Measurements from ENCODE around the gene PANK1.

PANK1 gene

GRCh38 chr10:89615112-89615511 is 29.9 kb downstream of the PANK1 start:
- no peak for DNase-seq

GRCh38 chr10:89613582-89613981 is 31.5 kb downstream of the PANK1 start:
- DNase-seq: no peak

GRCh38 chr10:89611282-89611681 is 33.8 kb downstream of the PANK1 start:
- no peak for DNase-seq

DNA sequence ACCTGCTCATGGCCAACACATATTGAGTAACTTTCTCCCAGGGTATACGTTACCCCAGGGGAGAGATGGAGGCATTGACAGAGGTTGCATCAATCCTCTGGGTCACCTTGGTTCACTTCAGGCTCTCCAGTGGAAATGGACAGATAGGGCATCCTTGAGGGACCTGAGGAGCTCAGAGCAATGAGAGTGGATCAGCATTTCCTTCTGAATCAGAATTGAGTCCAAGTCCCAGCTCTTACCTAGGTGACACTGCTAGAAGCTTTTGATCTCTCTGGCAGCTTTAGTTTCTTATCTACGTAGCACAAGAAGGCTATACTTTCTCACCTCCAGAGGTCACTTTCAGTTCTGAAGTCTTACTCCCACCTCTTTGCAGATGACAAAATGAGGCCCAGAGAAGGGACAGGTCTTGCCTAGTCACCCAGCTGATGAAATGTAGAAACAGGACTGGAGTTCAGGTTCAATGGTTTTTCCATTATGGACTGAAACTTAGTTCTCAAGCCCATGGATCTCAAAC is 35.2 kb downstream of the PANK1 start:
- DNase-seq: no peak

GRCh38 chr10:89604200-89604599 is 40.8 kb downstream of the PANK1 start:
- DNase-seq: no peak

- DNase-seq: no peak
These were observed 42.1 kb downstream of the PANK1 start for GRCh38 chr10:89602919-89603318.

- DNase-seq: no peak
These were observed 43.2 kb downstream of the PANK1 start for GRCh38 chr10:89601728-89602361.

DNA sequence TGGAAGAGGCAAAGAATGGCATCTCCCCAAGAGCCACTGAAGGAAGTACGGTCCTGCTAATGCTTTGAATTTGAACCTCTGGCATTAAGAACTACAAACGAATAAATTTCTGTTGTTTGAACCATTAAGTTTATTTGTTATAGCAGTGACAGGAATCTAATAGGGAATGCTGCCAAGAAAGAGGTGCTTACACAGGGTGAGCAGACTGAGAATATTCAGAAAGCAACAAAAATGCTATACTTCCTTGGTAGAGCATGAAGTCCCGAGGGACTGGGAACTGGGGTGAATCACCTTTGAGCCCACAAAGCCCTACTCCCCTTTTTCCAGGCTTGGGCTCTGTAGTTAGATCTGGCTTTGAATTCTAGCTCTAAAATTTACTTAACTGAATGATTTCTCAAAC is 45.0 kb downstream of the PANK1 start:
- no peak for DNase-seq

DNA sequence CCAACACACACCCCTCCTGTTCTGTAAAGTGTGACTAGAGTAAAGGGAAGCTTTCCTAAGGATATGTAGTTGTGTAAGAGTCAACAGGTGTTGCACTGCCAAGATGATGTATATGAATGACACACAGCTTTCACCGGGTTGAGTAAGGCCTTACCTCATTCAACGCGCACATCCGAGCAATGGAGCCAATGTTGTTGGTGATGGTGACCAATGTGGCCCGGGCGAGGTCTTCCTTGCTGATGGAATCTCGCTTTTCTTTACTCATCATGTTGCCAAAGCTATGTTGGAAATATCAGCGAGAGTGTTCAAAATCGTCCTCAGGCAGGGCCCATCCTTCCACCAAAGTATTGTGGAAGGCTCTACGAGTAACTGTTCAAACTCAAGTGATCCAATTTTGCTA is 52.0 kb downstream of the PANK1 start:
- DNase-seq: no peak

DNA sequence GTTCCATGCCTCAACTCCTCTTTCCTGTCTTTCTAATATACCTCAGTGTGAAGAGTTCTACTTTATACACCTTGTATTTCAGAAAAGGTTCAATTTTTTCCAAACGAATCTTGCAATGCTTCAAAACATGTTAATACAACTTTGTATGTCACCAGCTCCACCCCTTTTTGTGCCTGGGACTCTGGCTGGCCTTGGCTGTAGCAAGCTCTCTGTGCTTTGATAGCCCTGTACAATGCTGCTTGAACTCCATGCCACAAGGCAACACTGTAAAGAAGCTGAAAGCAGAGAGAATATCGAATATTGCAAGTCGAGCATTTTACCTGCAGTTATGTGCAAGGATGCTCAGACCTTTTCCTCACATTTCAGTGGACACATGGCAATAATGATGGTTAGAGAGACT is 52.5 kb downstream of the PANK1 start:
- no peak for DNase-seq

GRCh38 chr10:89591796-89592271 is 53.2 kb downstream of the PANK1 start:
- no peak for DNase-seq

GRCh38 chr10:89591111-89591795 is 53.8 kb downstream of the PANK1 start:
- no peak for DNase-seq

GRCh38 chr10:89590326-89590725 is 54.7 kb downstream of the PANK1 start:
- DNase-seq: no peak

DNA sequence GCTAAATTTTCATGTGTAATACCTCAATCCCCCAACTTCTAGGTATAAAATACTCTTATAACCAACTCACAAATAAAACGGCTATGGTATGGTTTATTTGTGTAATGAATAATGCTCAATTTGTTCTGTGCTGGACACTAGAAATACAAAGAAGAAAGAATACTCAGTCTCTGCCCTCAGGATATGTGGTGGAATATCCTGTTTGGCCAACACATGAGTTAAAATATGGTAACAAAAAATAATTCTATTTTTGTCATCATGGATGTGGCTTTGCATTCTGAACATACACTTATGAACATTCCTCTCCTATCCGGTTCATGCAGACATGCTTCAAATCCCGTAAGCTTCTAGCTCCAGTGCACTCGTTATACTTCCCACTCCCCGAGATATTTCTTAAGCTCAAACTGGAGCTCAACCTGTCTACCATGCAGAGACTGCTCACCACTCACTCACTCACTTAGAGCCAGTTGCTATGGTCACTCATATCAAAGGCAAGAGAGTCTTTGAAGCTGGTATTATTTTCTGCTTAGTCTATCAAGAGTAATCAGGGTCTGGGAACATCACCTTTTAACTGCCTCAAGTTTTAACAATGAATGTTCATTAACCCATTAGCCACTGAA is 55.8 kb downstream of the PANK1 start:
- no peak for DNase-seq

DNA sequence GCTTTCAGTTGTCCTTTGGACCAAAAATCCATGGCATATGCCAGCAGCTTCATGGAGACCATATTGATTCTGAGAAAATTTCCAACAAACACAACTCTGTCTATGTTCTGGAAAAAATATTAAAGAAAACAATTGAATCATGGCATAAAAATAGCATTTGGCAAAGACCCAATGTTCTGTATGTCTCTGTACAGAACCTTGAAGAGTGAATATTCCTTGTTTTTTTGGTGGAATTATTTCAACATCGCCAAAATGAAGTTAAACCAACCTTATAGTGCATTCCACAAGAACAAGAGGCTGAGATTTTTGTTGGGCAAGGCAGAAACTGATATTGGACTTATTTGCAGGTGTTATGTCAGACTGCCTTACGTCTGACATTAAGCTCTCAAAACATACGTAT is 56.4 kb downstream of the PANK1 start:
- DNase-seq: no peak

DNA sequence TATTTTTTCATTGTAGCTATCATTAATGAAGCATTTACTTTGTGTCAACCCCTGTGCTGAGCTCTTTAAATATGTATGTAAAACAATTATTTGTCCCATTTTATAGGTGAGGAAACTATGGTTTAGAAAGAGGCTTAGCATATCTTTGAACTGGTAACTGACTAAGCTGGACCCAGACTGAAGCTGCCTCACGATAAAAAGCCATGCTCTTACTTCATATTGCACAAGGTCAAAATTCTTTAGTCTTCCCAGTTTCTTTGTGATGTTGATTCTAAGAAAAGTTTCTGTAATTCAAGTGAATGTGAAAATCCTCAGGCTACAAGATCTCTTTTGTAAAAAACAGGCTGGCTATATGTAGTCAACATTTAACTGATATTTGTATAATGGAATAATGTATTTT is 63.0 kb downstream of the PANK1 start:
- no peak for DNase-seq

GRCh38 chr10:89580243-89580642 is 64.8 kb downstream of the PANK1 start:
- no peak for DNase-seq

- DNase-seq: no peak
These were observed 68.3 kb downstream of the PANK1 start for GRCh38 chr10:89576696-89577095.

DNA sequence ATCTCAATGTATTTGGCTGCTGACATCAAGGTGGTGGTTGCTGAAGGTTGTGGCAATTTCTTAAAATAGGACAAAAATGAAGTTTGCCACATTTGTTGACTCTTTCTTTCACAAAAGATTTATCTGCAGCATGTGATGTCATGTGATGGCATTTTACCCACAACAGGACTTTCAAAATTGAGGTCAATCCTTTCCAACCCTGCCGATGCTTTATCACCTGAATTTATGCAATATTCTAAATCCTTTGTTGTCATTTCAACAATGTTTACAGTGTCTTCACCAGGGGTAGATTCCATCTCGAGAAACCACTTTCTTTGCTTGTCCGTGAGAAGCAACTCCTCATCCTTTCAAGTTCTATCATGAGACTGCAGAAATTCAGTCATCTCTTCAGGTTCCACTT is 69.0 kb downstream of the PANK1 start:
- DNase-seq: no peak

- DNase-seq: no peak
These were observed 70.0 kb downstream of the PANK1 start for GRCh38 chr10:89575031-89575430.

- DNase-seq: no peak
These were observed 70.7 kb downstream of the PANK1 start for GRCh38 chr10:89574368-89574767.

DNA sequence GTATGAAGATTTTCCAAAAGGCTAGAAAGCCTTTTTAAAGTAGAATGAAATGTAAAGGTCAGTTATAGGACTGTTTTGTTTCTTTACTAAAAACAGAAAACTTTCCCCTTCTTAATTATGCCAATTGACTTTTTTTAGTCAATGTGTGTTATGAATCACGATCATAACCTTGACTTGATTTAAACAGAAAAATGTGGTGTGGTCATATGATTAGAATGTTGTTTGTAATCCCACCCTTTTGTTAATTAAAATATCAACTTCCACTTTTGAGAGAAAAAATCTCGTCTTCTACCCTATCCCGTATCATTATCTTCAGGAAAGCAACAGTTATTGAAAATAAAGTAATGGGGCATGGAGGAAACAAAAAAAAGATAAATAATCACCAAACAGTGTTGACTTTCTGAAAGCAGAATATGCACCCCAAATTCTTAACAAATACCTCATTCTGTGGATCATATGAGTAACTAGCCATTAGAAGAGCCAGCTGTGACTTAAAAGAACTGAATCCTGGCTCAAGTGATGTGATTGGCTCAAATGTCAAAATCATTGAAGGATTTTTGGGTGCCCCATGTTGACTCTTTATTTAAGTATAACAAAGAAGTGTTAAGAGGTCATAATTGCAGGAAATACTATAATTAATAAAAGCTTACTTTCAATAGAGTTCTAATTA is 77.3 kb downstream of the PANK1 start:
- no peak for DNase-seq

DNA sequence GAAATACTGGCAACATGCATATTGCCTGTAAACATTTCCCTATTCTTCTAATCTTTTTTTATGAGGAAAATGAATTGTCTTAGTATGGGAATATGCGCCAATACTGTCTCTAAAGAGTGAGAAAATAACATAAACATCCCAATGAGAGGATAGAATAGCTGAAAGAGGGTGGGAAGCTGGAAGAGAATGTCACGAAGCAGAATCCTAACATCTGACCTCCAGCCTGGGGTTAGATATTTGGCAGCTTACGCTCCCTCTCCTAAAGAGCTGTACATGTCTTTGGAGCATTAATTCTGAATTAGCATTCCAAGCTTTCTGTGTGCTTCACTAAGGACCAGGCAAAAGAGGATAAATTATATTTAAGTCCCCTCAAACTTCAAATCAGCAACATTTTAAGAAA is 78.0 kb downstream of the PANK1 start:
- no peak for DNase-seq

All from cerebellar nuclear complex (tissue), 1 donor.